HL-60 (cell line): ENCODE measurements around the gene FOXN1.

Experiments used
- DNase-seq, 2 experiments: peaks; one replicate each; pipeline ENCODE4 v3.0.0-alpha.2; 2010 to 2020; ENCODE audit warnings: low read depth in 1 of 2, low spot score in 1 of 2
- H3K27ac ChIP-seq: fragments of 250-450 bp; sonication (Bioruptor Pico); replicated peaks from 2 replicates; pipeline ENCODE4 v1.5.1; 2020; ENCODE audit warnings: mild to moderate bottlenecking, moderate library complexity
- H3K27me3 ChIP-seq: fragments of 250-450 bp; sonication (Bioruptor Pico); 2 replicates; pipeline ENCODE4 v1.5.1; 2021; ENCODE audit warnings: mild to moderate bottlenecking, moderate library complexity; ENCODE audit not compliant: insufficient read depth, poor library complexity, severe bottlenecking
- H3K4me3 ChIP-seq: replicated peaks from 2 replicates; pipeline ENCODE4 v1.5.1; 2011; ENCODE audit warnings: mild to moderate bottlenecking, control low read depth, low read length; ENCODE audit not compliant: insufficient read depth
- CTCF ChIP-seq: IDR thresholded peaks from one replicate; pipeline ENCODE4 v1.5.1; 2011; ENCODE audit warnings: low read length, control low read depth, inconsistent platforms; ENCODE audit not compliant: insufficient read depth
- GABPA ChIP-seq: IDR thresholded peaks from 2 replicates; pipeline ENCODE4 v1.6.1; 2012; ENCODE audit warnings: low read depth
- POLR2AphosphoS5 ChIP-seq: IDR thresholded peaks from 2 replicates; pipeline ENCODE4 v1.6.1; 2012; ENCODE audit warnings: low read depth
- REST ChIP-seq: IDR thresholded peaks from 2 replicates; pipeline ENCODE4 v1.6.1; 2012; ENCODE audit warnings: low read depth; ENCODE audit not compliant: insufficient replicate concordance
- SPI1 ChIP-seq: IDR thresholded peaks from 2 replicates; pipeline ENCODE4 v1.6.1; 2012; ENCODE audit warnings: low read depth, mild to moderate bottlenecking, borderline replicate concordance

FOXN1 gene

GRCh38 chr17:28527181-28527681 lies 21.1 kb downstream of the FOXN1 start:
- DNase-seq = no peak
- no peaks in the 10 kb centered on the region for H3K27me3 ChIP-seq
- TF ChIP-seq REST = no peak
- no peak for TF ChIP-seq CTCF
- TF ChIP-seq SPI1 = no peak
- TF ChIP-seq GABPA = no peak
- TF ChIP-seq POLR2AphosphoS5 = no peak
- H3K27ac ChIP-seq = no peak overlapping the region
- H3K4me3 ChIP-seq = no peak overlapping the region

- no peak overlapping the region for H3K27ac ChIP-seq
- TF ChIP-seq SPI1 (no peak), POLR2AphosphoS5 (no peak)
- no peaks in the 10 kb centered on the region for H3K27me3 ChIP-seq
- H3K4me3 ChIP-seq = no peak overlapping the region
- DNase-seq = no peak
These were observed 21.7 kb downstream of the FOXN1 start for GRCh38 chr17:28527859-28528258.

- H3K27me3 ChIP-seq = no peaks in the 10 kb centered on the region
- TF ChIP-seq SPI1 (no peak), GABPA (no peak), CTCF (no peak)
- DNase-seq = no peak
- no peak overlapping the region for H3K4me3 ChIP-seq
- no peak overlapping the region for H3K27ac ChIP-seq
These were observed 22.3 kb downstream of the FOXN1 start for GRCh38 chr17:28528327-28529012.

- no peak for DNase-seq
- H3K27me3 ChIP-seq = no peaks in the 10 kb centered on the region
- no peak overlapping the region for H3K27ac ChIP-seq
- no peak overlapping the region for H3K4me3 ChIP-seq
- no peak for TF ChIP-seq GABPA
- TF ChIP-seq CTCF = no peak
- no peak for TF ChIP-seq REST
- TF ChIP-seq SPI1 = no peak
- no peak for TF ChIP-seq POLR2AphosphoS5
These were observed 22.9 kb downstream of the FOXN1 start for GRCh38 chr17:28529013-28529400.
